ENCODE results near the gene DYSF.
A peak's percentile ranks its signal among the peaks of the same experiment; 100 is the strongest.

Gene DYSF

DNA sequence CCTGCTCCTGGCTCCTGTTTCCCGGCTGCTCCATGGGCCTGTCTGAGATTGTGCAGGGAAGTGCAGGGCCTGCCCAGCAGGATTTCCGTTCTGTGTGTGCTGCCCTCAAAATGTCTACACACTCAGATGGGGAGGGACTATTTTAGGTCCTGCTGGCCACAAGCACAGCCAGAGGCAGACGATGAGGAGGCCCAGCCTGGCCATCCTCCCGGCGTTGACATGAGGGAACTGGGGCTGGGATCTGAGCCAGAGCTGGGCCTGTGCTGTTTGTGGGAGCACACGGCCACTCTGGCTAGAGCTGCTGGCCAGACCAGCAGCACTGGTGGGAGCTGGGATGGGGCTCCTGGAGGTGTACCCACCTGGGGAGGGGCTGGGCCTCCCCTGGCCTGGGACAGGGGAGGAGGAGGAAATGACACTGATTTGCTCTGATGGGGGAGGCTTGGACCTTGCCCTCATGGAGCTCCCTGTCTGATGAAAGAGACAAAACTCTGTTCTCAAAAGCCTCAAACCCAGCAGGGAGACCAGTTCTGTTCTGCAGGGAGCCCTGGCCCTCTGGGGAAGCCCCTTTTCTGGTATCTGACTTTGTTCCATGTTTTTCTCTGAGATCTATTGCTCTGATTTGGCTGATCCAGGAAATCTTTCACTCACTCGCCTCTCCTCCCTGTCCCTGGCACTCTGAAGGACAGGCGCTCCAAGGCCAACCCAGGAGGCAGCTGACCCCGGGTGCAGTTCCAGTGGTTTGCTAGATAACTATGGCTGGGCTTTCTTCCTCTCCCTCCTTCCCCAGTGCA is 161.8 kb downstream of the DYSF start:
- DNase-seq (ENCODE audit: low read depth): peak; percentile 49

DNA sequence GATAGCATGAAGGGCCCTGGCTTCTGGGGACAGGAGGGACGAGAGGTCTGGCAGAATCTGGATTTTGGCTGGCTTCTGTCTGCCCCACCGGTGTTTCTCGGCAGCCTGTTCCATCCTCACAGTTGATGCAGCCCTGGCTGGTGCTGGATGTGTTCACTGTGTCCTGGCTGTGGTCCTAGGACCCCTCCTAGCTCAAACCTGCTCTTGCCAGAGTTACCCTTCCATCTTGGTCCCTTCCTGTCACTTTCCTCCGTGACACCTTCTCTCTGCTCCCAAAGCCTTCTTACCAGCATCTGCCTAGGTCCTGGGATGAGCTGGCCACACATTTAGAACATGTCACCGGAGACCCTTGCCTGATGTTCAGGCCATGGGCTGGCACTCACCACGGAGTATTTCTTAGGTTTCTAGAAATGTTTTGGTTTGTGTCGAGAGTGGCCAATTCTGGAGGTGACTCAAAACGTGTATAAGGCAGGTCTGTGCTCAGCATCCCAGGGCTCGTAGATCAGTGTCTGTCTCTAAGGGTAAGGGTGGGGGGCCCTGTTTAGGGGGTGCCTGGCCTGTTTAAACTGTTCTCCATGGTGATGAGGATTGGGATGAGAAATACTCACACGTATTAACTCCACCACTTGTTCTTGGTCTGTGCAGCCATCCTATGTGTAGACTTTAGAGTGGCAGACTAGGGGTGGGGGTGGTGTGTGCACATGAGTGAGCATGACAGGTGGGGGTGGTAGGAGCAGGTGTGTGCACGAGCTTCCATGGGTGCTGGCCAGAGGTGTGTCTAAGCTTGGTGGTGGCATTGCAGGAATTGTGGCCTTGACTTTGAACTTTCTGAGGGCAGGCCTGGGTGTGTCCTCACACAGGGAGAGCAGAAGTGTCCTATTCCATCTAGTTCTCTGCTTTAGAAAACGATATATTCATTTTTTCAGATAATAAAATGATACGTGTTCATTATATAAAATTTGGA is 162.7 kb downstream of the DYSF start:
- no peak for DNase-seq (ENCODE audit: low read depth)

GRCh38 chr2:71617266-71617665 is 163.9 kb downstream of the DYSF start:
- no peak for DNase-seq (ENCODE audit: low read depth)

DNA sequence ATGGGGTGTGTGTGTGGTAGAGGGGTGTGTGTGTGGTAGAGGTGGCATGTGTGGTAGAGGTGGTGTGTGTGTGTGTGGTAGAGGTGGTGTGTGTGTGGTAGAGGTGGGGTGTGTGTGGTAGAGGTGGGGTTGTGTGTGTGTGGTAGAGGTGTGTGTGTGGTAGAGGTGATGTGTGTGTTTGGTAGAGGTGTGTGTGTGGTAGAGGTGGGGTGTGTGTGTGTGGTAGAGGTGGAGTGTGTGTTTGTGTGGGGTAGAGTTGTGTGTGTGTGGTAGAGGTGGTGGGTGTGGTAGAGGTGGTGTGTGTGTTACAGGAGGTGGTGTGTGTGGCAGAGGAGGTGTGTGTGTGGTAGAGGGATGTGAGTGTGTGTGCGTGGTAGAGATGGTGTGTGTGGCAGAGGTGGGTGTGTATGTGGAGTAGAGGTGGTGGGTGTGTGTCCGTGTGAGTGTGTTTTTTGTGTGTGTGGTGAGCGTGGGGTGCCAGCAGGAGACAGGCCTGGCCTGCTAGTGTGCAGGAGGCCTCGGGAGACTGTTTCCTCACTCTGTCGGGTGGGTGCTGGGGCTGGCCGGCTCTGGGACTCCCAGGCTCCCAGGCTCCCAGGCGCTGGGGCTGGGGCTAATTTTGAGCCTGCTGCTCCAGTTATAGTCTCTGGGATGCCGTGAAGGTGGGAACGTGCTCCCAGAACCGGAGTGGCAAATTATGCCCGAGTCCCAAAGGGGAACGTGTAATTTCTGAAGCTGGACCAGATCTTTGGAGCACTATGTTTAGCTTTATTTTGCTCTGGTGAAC is 165.2 kb downstream of the DYSF start:
- no peak for DNase-seq (ENCODE audit: low read depth)

DNA sequence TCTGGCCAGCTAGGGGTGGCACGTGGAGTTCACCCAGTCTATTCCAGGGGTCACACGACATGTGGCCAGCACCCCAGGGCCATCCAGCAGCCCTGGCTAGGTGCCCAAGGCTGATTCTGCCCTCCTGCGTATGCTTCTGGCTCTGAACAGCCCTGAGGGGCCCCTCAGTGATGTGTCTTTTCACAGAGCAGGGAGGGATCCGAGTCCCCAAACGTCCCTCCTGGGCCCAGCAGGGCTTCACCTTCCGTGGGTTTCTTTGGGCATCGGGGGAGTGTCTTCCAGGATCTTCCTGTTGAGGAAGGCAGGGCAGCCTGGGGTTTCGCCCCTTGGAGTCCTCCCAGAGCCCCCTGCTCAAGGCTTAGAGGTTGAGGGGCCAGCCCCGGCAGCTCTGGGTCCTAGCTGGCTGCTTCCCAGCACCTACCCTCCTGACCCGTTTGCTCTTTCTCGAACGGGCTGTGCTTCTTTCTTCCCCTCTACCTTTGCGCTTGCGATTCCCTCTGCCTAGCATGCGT is 165.9 kb downstream of the DYSF start:
- DNase-seq (ENCODE audit: low read depth): no peak

DNA sequence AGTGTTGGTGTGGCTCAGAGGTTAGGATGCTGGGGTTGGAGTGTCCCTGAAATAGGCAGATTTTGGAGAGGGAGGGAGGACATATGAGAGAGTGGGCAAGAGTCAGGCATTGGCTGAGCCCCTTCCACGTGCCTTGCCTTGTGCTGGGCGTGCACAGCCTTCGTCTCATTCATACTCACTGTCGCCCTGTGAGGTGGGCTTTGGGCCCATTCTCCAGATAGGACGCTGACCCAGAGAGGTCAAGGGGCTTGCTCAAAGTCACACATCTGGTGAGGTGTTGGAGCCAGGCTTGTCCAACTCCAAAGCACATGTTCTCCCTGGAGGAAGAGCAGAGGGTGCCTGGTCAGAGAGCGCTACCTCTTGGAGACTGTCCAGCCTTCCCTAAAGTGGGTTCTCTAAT is 166.8 kb downstream of the DYSF start:
- DNase-seq (ENCODE audit: low read depth): no peak

GRCh38 chr2:71620851-71621251 is 167.5 kb downstream of the DYSF start:
- DNase-seq (ENCODE audit: low read depth): no peak

GRCh38 chr2:71629273-71629672 is 175.9 kb downstream of the DYSF start:
- DNase-seq (ENCODE audit: low read depth): no peak

DNA sequence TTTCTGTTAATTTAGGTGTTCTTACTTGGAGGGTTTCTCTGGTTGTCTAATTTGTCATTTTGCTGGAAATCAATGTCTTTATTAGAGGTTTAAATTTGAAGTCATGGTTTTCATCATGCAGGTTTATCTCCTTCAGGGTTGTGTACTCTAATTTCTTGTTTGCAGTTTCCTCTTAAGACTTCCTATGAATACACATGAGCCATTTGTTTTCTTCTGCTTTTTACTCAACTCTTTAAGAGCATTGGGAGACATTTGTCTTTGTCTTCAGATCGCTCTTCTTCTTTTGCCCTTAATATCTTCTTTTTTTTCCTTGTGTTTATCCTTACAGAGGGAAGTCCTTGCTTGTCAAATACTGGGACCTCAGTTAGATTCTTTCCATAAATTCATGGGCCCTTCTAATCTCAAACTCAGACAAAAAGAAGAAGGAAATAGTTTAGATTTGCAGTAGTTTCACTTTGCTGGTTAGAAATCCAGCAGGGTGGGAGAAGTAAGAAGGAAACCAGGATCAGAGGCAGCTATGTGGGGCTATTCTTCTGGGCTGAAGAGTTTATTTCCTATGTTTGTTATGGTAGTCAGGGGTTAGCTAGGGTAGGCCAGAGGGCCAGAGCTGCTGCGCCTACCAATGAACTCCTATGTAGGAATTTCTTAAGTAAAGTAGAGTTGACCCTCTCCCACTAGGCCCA is 176.6 kb downstream of the DYSF start:
- DNase-seq (ENCODE audit: low read depth): no peak

DNA sequence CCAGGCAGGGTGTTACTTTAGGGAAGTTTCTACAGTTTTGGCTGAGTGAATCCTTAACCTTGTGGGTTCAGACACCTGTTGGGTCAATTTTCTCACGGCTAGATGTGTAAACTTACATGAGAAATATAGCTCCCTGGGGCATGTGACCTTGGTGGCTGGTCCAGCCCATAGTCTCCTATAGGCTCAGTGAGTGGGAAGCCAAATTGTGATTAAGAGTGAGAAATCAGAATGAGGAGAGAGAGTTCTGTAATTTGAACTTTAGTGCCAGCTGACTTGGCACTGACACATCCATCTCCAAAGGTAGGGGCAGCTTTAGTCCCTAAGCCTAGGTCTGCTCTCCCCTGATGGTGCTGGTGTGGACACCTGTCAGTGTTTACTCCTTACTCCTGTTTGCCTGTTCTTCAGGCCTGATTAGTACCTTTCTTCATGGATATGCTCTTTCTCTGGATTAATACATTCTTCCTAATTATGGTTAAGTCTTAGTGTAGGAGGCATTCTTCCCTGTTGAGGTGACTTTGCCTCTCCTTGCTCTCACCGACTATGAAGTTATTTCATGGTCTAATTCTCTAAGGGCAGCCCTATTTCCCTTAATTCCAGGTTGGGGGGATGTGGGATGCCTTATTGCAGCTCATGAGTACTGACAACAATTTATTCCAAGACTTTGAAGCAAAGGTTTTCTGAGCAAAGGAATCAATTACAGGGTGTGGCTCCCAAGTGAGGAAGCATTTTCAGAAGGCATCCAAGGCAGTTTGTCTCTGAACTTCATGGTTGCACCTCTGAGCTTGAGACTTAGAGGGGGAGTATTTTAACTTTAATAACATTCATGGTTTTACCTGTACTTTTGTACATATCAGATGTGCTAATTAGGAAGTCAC is 177.3 kb downstream of the DYSF start:
- DNase-seq (ENCODE audit: low read depth): no peak

DNA sequence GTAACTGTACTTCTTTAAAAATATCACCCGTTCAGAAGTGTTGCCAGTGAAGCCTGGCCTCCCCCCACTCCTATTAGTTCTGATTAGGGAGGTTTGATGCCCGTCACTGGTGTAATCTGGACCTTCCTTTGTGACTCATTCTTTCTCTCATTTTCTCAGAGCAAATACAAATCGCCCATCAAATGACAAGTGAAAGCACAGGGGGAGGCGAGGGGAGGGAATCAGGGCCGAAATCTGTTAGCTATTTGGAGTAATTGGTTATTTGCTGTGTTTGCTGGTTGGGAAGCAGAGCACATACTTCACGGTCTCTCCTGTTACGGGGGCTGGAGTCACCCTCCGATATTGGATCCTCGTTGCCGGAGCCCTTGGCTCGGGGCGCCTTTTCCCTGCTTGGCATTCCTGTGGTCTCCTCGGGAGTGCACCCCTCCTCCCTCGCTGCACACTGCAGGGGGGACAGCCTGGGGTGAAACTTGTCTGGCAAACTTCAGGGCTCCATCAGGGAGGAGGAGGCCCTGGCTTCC is 178.1 kb downstream of the DYSF start:
- peak; percentile 13 for DNase-seq (ENCODE audit: low read depth)

- DNase-seq (ENCODE audit: low read depth): no peak
Measured at GRCh38 chr2:71633086-71633485, 179.7 kb downstream of the DYSF start.

- no peak for DNase-seq (ENCODE audit: low read depth)
Measured at GRCh38 chr2:71634567-71634966, 181.2 kb downstream of the DYSF start.

DNA sequence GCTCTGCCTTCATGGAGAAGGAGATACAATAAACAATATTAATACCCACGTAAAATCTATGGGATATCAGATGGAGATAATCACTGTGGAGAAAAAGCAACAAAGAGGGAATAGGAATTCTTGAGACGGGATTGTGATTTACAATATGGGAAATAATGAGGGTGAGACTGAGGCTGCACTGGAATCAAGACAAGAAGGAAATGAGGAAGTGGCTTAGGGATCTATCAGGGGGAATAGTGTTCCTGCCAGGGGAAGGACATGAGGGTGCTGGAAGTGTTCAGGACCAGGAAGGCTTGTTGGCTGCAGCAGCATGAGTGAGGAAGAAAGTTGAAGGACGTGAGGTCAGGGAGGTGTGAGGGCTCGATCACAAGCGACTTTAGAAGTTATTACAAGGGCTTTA is 182.4 kb downstream of the DYSF start:
- DNase-seq (ENCODE audit: low read depth): no peak

- DNase-seq (ENCODE audit: low read depth): no peak
Measured at GRCh38 chr2:71637168-71637567, 183.8 kb downstream of the DYSF start.

DNA sequence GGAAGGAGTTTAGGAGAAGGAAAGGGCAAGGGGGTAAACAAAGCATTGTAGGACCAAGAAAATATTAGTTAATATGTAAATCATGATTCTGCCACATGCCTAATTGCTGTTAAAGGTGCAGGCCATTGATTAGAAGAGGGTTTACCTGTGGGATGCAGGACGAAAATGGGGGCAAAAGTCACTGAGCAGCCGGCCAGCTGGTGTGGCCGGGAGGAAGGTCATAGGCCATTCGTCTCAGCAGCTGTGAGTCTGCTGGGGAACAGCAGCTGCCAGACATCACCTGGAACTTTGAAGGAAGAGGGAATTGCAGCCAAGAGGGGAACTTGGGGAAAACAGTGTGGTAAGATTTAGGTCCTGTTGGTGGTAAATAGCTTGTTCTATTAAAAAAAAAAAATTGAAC is 184.4 kb downstream of the DYSF start:
- DNase-seq (ENCODE audit: low read depth): no peak

- no peak for DNase-seq (ENCODE audit: low read depth)
Measured at GRCh38 chr2:71639735-71640134, 186.4 kb downstream of the DYSF start.

DNA sequence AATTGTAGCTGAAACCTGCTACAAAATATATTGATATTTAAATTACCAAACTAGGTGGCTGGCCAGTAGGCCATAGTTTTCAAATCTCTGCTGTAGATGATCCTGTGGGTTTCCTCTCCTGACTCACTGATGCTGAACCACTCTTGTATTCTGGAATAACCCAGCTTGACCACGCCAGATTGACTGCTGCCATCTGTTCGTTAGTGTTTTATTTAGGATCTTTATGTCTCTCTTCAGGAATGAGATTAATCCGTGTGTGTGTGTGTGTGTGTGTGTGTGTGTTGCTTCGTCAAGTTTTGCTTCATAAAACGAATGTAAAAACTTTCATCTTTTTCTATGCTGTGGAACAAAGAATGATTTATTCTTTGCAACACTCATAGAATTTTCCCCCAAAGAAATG is 187.1 kb downstream of the DYSF start:
- no peak for DNase-seq (ENCODE audit: low read depth)

DNA sequence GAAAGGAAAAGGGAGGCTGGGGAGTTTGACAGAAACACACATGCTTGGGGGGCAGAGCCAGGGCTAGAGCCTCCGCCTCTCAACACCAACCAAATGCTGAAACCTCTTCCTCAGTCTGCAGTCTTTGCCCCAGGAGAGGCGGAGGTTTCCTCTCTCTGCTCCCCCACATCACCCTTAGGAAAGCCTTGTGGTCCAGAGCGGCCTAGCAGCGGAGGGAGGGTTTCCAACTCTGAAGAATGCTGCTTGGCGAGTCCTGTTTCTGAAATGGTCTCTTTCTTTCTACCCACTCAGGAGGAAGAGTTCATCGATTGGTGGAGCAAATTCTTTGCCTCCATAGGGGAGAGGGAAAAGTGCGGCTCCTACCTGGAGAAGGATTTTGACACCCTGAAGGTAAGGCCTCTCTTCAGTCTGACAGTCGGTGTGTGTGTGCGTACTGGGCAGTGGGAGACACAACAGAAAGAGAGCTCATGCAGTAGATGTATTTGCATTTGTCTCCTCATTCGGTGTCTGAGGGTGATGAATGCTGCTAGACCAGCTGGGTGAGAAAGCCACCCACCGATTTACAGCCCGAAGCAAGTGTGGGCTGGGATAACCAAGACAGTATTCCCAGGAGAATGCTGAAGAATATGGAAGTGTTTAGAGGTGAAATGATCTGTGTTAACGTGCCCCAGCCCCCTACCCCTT is 190.5 kb downstream of the DYSF start:
- no peak for DNase-seq (ENCODE audit: low read depth)

DNA sequence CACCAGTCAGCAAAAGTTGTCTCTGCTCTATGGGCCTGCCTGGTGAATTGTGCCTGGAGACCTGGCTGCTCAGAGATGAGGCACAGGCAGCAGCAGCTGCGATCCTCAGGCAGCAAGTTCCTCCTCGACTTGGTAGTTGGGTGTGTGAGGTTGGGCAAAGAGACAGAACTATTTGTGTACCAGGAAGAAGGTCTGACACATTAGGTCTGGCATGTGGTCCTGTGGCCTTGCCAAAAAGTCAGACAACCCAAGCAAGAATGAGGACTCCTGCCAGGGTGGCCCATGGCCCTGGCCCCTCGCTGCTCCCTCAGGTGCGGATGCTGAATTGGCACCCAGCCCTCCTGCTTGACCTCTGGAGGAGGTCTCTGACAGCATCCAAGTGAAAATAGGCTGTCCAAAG is 192.7 kb downstream of the DYSF start:
- DNase-seq (ENCODE audit: low read depth): peak; percentile 38
